Prostate gland (tissue), 2 donors: ENCODE data around the gene METTL4. TPM values are rescaled to one million over a fixed set of nuclear protein-coding genes. Genes with fewer than 3 reads are reported as not detected.

ENCODE experiments used
- DNase-seq: peaks from one replicate; pipeline ENCODE4 v3.0.0-alpha.2; 2019; ENCODE audit warnings: low spot score
- H3K27ac ChIP-seq, 2 donors: fragments of 200-600 bp; sonication (generic); 2 replicates each; pipeline ENCODE4 v1.5.1; 2017 to 2019
- H3K27me3 ChIP-seq: fragments of 200-600 bp; sonication (generic); replicated peaks from 2 replicates; pipeline ENCODE4 v1.5.1; 2019; ENCODE audit not compliant: insufficient read depth
- H3K36me3 ChIP-seq, 2 donors: fragments of 200-600 bp; sonication (generic); 1 replicate in 1 of 2; 2 replicates in 1 of 2; pipeline versions ENCODE4 v1.5.1 to v1.8.1; 2017 to 2019
- H3K4me1 ChIP-seq: fragments of 200-600 bp; sonication (generic); replicated peaks from 2 replicates; pipeline ENCODE4 v1.5.1; 2019
- H3K4me3 ChIP-seq, 2 donors: fragments of 200-600 bp; sonication (generic); 2 replicates each; pipeline ENCODE4 v1.5.1; 2017 to 2019
- H3K9me3 ChIP-seq: fragments of 200-600 bp; sonication (generic); 2 replicates; pipeline ENCODE4 v1.5.1; 2017
- CTCF ChIP-seq, 4 experiments: fragments of 200-600 bp in 2 of 4; fragments of 450-650 bp in 2 of 4; sonication (generic) in 2 of 4; IDR thresholded peaks; 1 replicate in 3 of 4; 2 replicates in 1 of 4; pipeline ENCODE4 v1.5.1; 2016 to 2019; ENCODE audit warnings: antibody characterized with exemption in 4 of 4, mild to moderate bottlenecking in 2 of 4, moderate library complexity in 2 of 4
- POLR2A ChIP-seq: fragments of 450-650 bp; IDR thresholded peaks from one replicate; pipeline ENCODE4 v1.6.1; 2016; ENCODE audit warnings: antibody characterized with exemption, mild to moderate bottlenecking
- POLR2AphosphoS5 ChIP-seq: sonication (generic); formaldehyde crosslinking; IDR thresholded peaks from one replicate; pipeline ENCODE4 v1.6.1; 2017; ENCODE audit warnings: antibody characterized with exemption
- WGBS: methylation state at CpG from one replicate; pipeline ENCODE4 v1.1.5; 2018; 5-methylcytosine and 5-hydroxymethylcytosine counted together
- intact Hi-C: fragments of 100-400 bp; cut with DNase I; formaldehyde crosslinking; loops from one replicate; pipeline ENCODE4 v1.14.2; 2022
- total RNA-seq, 2 donors: library from RNA; depleted of rRNA; stranded (reverse); fragments of >200 nt; gene quantifications; one replicate each; pipeline ENCODE4 v1.1.0, GENCODE V29; 2016

The METTL4 gene
- total RNA-seq, 2 donors from 2014 or later: 5.2 to 8.3 TPM

DNA sequence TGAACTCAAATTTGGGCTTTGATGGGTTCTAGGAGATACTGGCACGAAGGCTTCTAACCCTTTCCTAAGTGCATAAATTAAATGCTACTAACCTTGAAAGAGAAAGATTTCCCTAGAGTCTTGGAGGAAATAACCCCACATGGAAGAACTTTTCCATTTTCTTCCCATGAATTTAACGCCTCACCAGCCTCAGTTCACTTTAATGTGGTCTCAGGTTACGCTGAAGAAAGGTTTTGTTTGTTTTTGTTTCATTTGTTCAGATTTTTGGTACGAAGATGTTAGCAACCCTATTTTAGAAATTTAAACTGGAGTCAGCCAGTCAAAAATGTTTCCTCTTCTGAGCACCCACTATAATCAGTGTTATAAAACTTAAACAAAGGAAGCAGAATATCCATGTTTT is 30.7 kb downstream of the METTL4 start:
- intact Hi-C loops: loop anchor here (5.0 kb wide), 2 partner anchors 203 to 953 kb away; no protein-coding TSS in a partner anchor
- TF ChIP-seq CTCF (IDR thresholded peaks at IDR 0.05): no peak
- no peaks in the 10 kb centered on the region for H3K27me3 ChIP-seq
- H3K27ac ChIP-seq: no peak overlapping the region
- no peak for DNase-seq
- H3K4me3 ChIP-seq: no peak overlapping the region
- no peaks in the 10 kb centered on the region for H3K9me3 ChIP-seq
- H3K36me3 ChIP-seq: no peaks in the 10 kb centered on the region
- peaks cover 2% of the 10 kb centered on the region for H3K4me1 ChIP-seq
- 30% methylated on average over 4 of the region's 4 CpGs for WGBS

DNA sequence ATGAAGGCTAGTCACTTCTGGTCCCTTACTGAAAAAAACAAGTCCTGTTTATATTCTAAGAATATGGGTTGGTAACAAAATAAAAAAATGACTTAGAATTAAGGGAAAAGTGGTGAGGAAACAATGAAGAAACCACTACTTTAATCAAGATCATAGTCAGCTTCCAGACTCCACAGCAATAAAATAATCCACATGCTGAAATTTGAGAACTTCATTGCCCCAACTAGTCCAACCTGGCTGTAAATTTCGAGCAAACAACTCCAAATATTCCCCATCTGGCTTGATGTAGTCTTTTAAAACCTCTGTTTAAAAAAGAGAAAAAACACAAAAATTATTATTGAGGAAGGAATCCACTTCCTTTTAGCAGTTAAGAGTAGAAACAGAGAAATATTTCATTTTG is 32.5 kb downstream of the METTL4 start:
- H3K36me3 ChIP-seq: no peaks in the 10 kb centered on the region
- WGBS: 7% methylated on average over 1 of the region's 1 CpG
- H3K27me3 ChIP-seq: no peaks in the 10 kb centered on the region
- H3K4me1 ChIP-seq: peaks cover 2% of the 10 kb centered on the region
- H3K4me3 ChIP-seq: no peak overlapping the region
- peak overlapping the region in 1 of 2 donors; percentile 18 for H3K27ac ChIP-seq
- no peaks in the 10 kb centered on the region for H3K9me3 ChIP-seq
- intact Hi-C loops: no loop called here
- TF ChIP-seq POLR2A (no peak), POLR2AphosphoS5 (peak; percentile 54), CTCF (IDR thresholded peaks at IDR 0.05) (peak in 1 of 4 experiments; percentile 2)
- peak; percentile 19 for DNase-seq

GRCh38 chr18:2538236-2538635 is 33.1 kb downstream of the METTL4 start:
- Histone ChIP-seq H3K9me3 (no peaks in the 10 kb centered on the region), H3K4me3 (no peak overlapping the region), H3K27ac (peak overlapping the region in 1 of 2 donors; percentile 12), H3K27me3 (no peaks in the 10 kb centered on the region), H3K36me3 (no peaks in the 10 kb centered on the region), H3K4me1 (peaks cover 2% of the 10 kb centered on the region)
- no peak for DNase-seq
- TF ChIP-seq CTCF (IDR thresholded peaks at IDR 0.05) (no peak), POLR2A (no peak), POLR2AphosphoS5 (no peak)
- WGBS: 25% methylated on average over 1 of the region's 1 CpG
- intact Hi-C loops: no loop called here

DNA sequence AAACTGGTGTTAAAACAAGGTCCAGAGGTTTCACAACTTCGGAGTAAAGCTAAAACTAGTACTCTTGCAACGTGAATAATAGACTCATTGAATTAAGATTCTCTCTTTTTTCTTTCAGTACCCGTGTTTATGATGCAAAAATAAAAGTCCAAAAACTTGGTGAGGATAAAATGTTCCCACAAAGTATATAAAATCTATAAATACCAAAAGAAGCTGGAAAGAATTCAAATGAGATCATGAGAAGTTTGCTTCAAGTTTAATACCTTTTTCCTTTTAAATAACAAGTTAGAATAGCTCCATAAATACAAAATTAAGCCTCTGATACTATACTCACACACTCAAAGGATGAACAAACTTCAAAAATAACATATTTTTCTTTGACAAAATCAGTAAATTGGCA is 34.0 kb downstream of the METTL4 start:
- TF ChIP-seq POLR2AphosphoS5 (no peak), POLR2A (no peak), CTCF (IDR thresholded peaks at IDR 0.05) (no peak)
- intact Hi-C loops: no loop called here
- 15% methylated on average over 3 of the region's 3 CpGs for WGBS
- peak overlapping the region in 1 of 2 donors; percentile 12 for H3K27ac ChIP-seq
- no peak for DNase-seq
- H3K27me3 ChIP-seq: no peaks in the 10 kb centered on the region
- H3K9me3 ChIP-seq: no peaks in the 10 kb centered on the region
- peaks cover 2% of the 10 kb centered on the region for H3K4me1 ChIP-seq
- no peaks in the 10 kb centered on the region for H3K36me3 ChIP-seq
- no peak overlapping the region for H3K4me3 ChIP-seq

DNA sequence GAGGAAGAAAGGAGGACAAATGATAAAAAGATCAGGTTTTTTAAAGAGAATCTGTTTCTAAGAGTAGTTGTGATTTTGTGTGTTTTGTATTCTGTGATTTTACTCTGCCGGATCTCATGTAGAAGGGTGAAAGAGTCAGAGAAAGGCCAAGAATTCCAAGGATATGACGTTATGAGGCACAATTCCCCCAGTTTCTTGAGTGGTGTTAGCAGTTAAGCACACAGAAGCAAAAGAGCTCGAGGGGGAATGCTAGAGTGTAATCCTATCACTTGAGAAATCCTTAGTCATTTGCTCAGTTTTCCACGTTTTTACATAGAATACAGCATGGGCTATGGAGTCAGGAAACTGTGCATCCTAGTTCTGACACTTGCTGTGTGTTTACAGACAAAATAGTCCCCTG is 34.8 kb downstream of the METTL4 start:
- Histone ChIP-seq H3K9me3 (no peaks in the 10 kb centered on the region), H3K36me3 (no peaks in the 10 kb centered on the region), H3K27me3 (no peaks in the 10 kb centered on the region), H3K4me3 (no peak overlapping the region), H3K27ac (peak overlapping the region in 1 of 2 donors; percentile 26), H3K4me1 (peaks cover 2% of the 10 kb centered on the region)
- intact Hi-C loops: no loop called here
- no peak for DNase-seq
- TF ChIP-seq POLR2A (no peak), CTCF (IDR thresholded peaks at IDR 0.05) (no peak), POLR2AphosphoS5 (no peak)
- WGBS: 43% methylated on average over 4 of the region's 4 CpGs
